Panc1 (cell line): ENCODE measurements around the gene TMEM132E. TPM values are rescaled to one million over a fixed set of nuclear protein-coding genes. Genes with fewer than 3 reads are reported as not detected.
"Not testable (repeated sequence)": the region's sequence is repeated elsewhere in the genome, so short reads cannot be mapped to it uniquely, and the experiment has no call there.

ENCODE experiments used
- ATAC-seq: fragments of 200-7000 bp; cut with Tn5 transposase; 2 replicates; pipeline ENCODE4 v1.9.1; 2020; ENCODE audit warnings: mild to moderate bottlenecking, moderate library complexity
- BruUV-seq: library from RNA; stranded (reverse); fragments of 400-500 nt; replicated peaks from 2 replicates; lab custom pipeline; 2021; lab: Mats Ljungman, UMichigan
- CTCF ChIA-PET: fragments of 300-600 bp; sonication (Branson Sonifier 250); formaldehyde crosslinking; loops from one replicate; lab custom pipeline; 2022; ENCODE audit warnings: antibody characterized with exemption; lab: Charles Lee
- POLR2A ChIA-PET: fragments of 300-600 bp; sonication (Branson Sonifier 250); formaldehyde crosslinking; loops from one replicate; lab custom pipeline; 2022; ENCODE audit warnings: antibody characterized with exemption; lab: Charles Lee
- DNase-seq: peaks from one replicate; pipeline ENCODE4 v3.0.0-alpha.2; 2010; ENCODE audit warnings: low read depth, low spot score
- H3K27ac ChIP-seq: 2 replicates; pipeline ENCODE4 v1.5.1; 2011; ENCODE audit warnings: mild to moderate bottlenecking, low read length, inconsistent platforms
- H3K27me3 ChIP-seq: fragments of 200-500 bp; sonication (Bioruptor generic); 2 replicates; pipeline ENCODE4 v1.6.0; 2014; ENCODE audit warnings: low read length, inconsistent platforms; ENCODE audit not compliant: control insufficient read depth, insufficient read depth
- H3K36me3 ChIP-seq: fragments of 200-500 bp; sonication (Bioruptor generic); 2 replicates; pipeline ENCODE4 v1.5.1; 2014; ENCODE audit warnings: inconsistent platforms, mild to moderate bottlenecking, low read length, moderate library complexity; ENCODE audit not compliant: control insufficient read depth, insufficient read depth
- H3K4me1 ChIP-seq: 2 replicates; pipeline ENCODE4 v1.5.1; 2011; ENCODE audit warnings: inconsistent platforms, mild to moderate bottlenecking, low read length, moderate library complexity; ENCODE audit not compliant: control insufficient read depth, insufficient read depth
- H3K4me3 ChIP-seq, 2 experiments: 2 replicates each; pipeline ENCODE4 v1.5.1; 2011 to 2012; ENCODE audit warnings: low read depth in 2 of 2, low read length in 2 of 2, mild to moderate bottlenecking in 2 of 2, inconsistent platforms in 1 of 2, moderate library complexity in 1 of 2
- H3K9me3 ChIP-seq: fragments of 200-500 bp; sonication (Bioruptor generic); 2 replicates; pipeline ENCODE4 v1.5.1; 2014; ENCODE audit warnings: low read depth, mild to moderate bottlenecking, inconsistent platforms, low read length, moderate library complexity; ENCODE audit not compliant: control insufficient read depth, insufficient read depth
- CTCF ChIP-seq: fragments of 450-650 bp; IDR thresholded peaks from 2 replicates; pipeline ENCODE4 v1.5.1; 2017; ENCODE audit warnings: mild to moderate bottlenecking
- POLR2AphosphoS5 ChIP-seq: IDR thresholded peaks from 2 replicates; pipeline ENCODE4 v1.6.1; 2012; ENCODE audit warnings: mild to moderate bottlenecking, low read depth, low read length, moderate library complexity
- REST ChIP-seq, 2 experiments: IDR thresholded peaks; 2 replicates each; pipeline ENCODE4 v1.6.1; 2011 to 2012; ENCODE audit warnings: low read depth in 2 of 2, control low read depth in 1 of 2, low read length in 1 of 2, mild to moderate bottlenecking in 1 of 2, moderate library complexity in 1 of 2; ENCODE audit not compliant: insufficient read depth in 1 of 2
- SIN3A ChIP-seq: IDR thresholded peaks from 2 replicates; pipeline ENCODE4 v1.6.1; 2012; ENCODE audit warnings: low read depth, mild to moderate bottlenecking, low read length, moderate library complexity, borderline replicate concordance; ENCODE audit not compliant: insufficient read depth
- TCF7L2 ChIP-seq: IDR thresholded peaks from 2 replicates; pipeline ENCODE4 v1.6.1; 2011; ENCODE audit warnings: mild to moderate bottlenecking, low read depth, low read length, inconsistent platforms
- in situ Hi-C: cut with HindIII; loops from 2 replicates; pipeline ENCODE4 v1.10.0; 2016; ENCODE audit warnings: low sequenced_read_pairs, low pct_unique_long_range_greater_than_20kb
- intact Hi-C: fragments of 100-400 bp; cut with micrococcal nuclease; formaldehyde crosslinking; loops from one replicate; pipeline ENCODE4 v1.10.0; 2022; ENCODE audit not compliant: unreplicated experiment
- total RNA-seq: library from RNA; stranded (reverse); gene quantifications from one replicate; pipeline ENCODE4 v1.2.1, GENCODE V29; 2021; ENCODE audit not compliant: unreplicated experiment

Gene TMEM132E
- total RNA-seq, 1 experiment from 2014 or later: not detected

DNA sequence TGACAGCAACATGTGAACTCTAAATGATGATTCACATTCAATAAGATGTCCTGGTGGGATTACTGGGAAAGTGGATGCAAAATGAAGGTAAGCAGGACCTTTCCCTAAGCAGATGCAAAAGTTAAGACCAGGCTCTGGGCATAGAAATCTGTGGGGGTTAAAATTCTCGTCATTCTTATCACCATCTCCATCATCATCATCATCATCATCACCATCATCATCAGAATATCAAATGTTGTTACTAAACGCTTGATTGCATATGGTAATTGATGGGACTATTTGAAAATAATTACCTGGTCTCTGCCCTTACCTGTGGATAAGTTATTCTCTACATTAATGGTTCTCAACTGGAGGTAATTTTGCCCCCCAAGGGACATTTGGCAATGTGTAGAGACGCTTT lies 41.9 kb upstream of the TMEM132E start:
- peaks cover 10% of the 10 kb centered on the region for H3K27me3 ChIP-seq
- ChIA-PET CTCF (no interaction called here), POLR2A (no interaction called here)
- TF ChIP-seq REST (IDR thresholded peaks at IDR 0.05; ENCODE audit: insufficient read depth in 1 of 2, low read depth in 2 of 2, low read length in 1 of 2) (no peak), POLR2AphosphoS5 (no peak), TCF7L2 (no peak), CTCF (no peak), SIN3A (no peak)
- no peak overlapping the region for H3K4me3 ChIP-seq
- intact Hi-C loops: no loop called here
- no peak for ATAC-seq
- BruUV-seq: no TSS peak
- H3K4me1 ChIP-seq: no peaks in the 10 kb centered on the region
- in situ Hi-C loops: no loop called here
- no peak for DNase-seq
- no peak overlapping the region for H3K27ac ChIP-seq
- H3K9me3 ChIP-seq: no peaks in the 10 kb centered on the region
- H3K36me3 ChIP-seq: no peaks in the 10 kb centered on the region

GRCh38 chr17:34538582-34538981 lies 40.8 kb upstream of the TMEM132E start:
- H3K4me3 ChIP-seq, intact Hi-C loops, POLR2A ChIA-PET, ATAC-seq, in situ Hi-C loops, H3K36me3 ChIP-seq, BruUV-seq, DNase-seq, CTCF ChIA-PET, H3K4me1 ChIP-seq, H3K9me3 ChIP-seq, H3K27ac ChIP-seq: not testable (repeated sequence)
- peaks cover 12% of the 10 kb centered on the region for H3K27me3 ChIP-seq

DNA sequence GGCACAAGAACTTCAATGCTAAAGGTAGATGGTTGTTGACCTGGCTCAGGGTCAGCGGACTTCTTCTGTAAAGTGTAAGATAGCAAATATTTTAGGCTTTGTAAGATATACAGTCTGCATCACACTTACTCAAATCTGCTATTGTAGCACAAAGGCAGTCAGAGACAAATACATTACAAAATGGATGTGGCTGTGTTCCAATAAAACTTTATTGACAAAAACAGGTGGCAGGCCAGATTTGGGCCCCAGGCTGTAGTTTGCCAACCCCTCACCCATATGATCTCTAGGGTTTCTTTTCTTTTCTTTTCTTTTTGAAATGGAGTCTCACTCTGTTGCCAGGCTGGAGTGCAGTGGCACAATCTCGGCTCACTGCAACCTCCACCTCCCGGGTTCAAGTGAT lies 39.5 kb upstream of the TMEM132E start:
- H3K27me3 ChIP-seq: peaks cover 18% of the 10 kb centered on the region
- ChIA-PET CTCF (no interaction called here), POLR2A (no interaction called here)
- intact Hi-C loops (loop anchor here (5.0 to 10.0 kb wide), 2 partner anchors 425 to 577 kb away; partner anchors contain the start of genes CCT6B, RAD51D and ZNF830), in situ Hi-C loops (no loop called here)
- no peaks in the 10 kb centered on the region for H3K9me3 ChIP-seq
- H3K4me3 ChIP-seq: no peak overlapping the region
- no peaks in the 10 kb centered on the region for H3K4me1 ChIP-seq
- no peak overlapping the region for H3K27ac ChIP-seq
- DNase-seq: no peak
- H3K36me3 ChIP-seq: no peaks in the 10 kb centered on the region
- no peak for ATAC-seq
- BruUV-seq: no TSS peak
- TF ChIP-seq POLR2AphosphoS5 (no peak), SIN3A (no peak), TCF7L2 (no peak), CTCF (no peak), REST (IDR thresholded peaks at IDR 0.05; ENCODE audit: insufficient read depth in 1 of 2, low read depth in 2 of 2, low read length in 1 of 2) (no peak)
